Left ventricle myocardium superior (tissue), 1 donor: Measurements from ENCODE around the gene BHMT2. TPM values are rescaled to one million over a fixed set of nuclear protein-coding genes. Genes with fewer than 3 reads are reported as not detected.
A peak's percentile ranks its signal among the peaks of the same experiment; 100 is the strongest.

Experiments used
- ATAC-seq: fragments of 200-7000 bp; cut with Tn5 transposase; one replicate; pipeline ENCODE4 v1.9.1; 2020; ENCODE audit warnings: mild to moderate bottlenecking, moderate library complexity
- DNase-seq: peaks from one replicate; pipeline ENCODE4 v3.0.0-alpha.2; 2020
- intact Hi-C: fragments of 100-400 bp; cut with micrococcal nuclease; formaldehyde crosslinking; loops from one replicate; pipeline ENCODE4 v1.11.0; 2022
- total RNA-seq: library from RNA; stranded (reverse); fragmentation: NEBNext Ultra II Directional; extraction: Animal tissue kit (Norgen Biotek cat#: 25700); gene quantifications from one replicate; pipeline ENCODE4 v1.2.1, GENCODE V29; 2021
- donor health status: DM: no; HTN: yes; CAD: no; lungs with severe emphysema.

Gene BHMT2
- total RNA-seq, 1 donor from 2014 or later = 5.3 TPM

DNA sequence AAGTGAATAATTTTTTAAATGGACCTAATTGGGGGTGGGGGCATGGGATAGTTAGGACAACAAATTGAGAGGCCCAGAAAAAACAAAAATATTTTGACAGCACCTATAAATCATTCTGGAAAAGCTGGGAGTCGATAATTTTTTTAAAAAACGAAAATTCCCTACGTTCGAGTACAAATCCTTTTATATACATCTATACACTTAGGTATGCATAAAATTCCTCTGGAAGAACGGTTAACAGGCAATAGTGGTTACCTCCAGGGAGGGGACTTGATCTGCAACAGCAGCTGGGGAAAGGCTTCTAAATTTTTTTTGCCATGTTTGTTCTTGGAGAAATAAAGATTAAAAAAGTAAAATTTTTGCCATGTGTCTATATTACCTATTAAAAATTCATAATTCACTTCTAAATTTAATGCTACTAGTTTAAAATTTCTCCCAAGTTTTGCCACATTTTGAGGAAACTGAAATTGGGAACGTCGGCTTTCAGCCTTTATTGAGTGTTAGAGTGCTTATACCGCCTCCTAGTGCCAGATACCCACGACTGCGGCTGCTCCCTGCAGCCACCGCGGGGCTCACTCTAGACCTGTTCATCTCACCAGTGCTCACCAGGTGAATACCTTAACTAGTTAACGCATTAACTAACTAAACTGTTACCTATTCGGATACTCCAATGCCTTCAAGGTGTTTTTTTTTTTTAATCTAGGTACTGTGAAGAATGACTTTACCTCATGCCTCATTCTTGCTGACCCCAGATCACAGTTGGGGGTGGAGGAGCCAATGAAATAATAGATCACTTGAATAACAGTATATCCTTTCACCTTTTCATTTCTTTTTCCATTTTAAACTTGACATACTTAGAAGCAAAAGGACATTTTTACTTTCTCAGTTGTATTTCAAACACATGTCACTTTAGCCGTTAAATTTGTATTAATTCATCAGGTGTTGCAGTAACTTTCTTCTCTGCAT lies 40.2 kb downstream of the BHMT2 start:
- intact Hi-C loops = no loop called here
- ATAC-seq = peak; percentile 51
- peak; percentile 47 for DNase-seq

DNA sequence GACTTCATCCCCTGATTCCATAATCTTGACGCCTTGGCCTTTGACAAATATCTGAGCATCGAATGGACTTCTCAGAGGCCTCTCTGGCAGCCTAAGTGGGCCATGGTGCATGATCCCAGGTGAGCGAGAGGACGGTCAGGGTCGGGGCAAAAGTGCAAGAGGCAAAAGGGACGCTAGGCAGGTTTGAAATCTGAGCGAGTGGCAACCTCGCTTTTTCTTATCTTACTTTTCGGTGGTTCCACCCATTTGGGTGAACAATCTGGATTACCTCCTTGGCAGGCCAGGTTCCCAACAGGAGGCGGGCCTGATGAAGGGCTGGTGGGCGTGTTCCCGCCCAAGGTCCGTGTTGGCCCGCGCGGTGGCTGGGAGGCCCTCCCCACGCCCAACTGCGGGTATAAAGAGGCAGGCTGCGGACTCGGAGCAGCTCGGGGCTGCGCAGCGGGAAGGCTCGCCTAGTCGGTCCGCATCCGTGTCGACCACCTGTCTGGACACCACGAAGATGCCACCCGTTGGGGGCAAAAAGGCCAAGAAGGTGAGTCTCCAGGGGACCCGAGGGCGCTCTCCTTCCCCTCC lies 41.9 kb downstream of the BHMT2 start, which contains the start of gene BHMT:
Gene BHMT, plus strand, starts transcription at position 423 of the 573 bp plus-strand sequence. Its CDS starts 77 bp downstream, at position 500.
- no peak for DNase-seq
- intact Hi-C loops = no loop called here
- no peak for ATAC-seq

DNA sequence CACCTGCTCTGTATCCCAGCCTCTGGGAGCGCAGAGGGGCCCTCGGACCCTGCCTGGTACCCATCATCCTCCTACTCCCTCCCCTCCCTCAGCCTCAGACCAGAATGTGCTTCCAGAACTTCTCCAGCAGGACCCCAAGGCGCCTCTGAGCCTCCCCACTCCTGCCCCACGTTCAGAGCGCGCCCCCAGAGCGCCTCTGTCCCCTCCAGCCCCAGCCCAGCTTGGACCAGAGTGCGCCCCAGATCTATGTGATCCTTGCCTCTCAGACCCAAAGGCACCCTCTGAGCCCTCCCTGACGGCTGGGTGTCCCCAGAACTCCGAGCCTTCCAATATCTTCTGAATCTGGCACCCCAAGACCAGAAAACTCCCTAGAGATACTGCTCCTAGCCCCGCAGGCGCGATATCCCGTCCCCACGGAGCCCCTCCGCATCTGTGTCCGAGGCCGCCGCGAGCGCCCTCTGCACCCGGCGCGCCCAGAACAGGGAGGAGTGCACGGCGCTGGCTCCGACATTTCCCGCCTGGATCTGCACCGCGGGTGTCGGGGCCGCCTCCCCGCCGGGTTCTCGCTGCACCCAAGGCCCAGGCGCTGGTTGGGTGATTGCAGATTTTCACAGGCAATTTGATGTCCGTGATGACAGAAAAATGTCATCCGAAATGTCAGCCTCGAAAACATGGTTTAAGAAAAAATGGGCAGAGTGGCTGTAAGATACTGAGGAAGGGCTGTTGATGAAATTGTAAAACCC lies 42.6 kb downstream of the BHMT2 start:
- intact Hi-C loops = no loop called here
- DNase-seq (no peak), ATAC-seq (peak; percentile 47)

DNA sequence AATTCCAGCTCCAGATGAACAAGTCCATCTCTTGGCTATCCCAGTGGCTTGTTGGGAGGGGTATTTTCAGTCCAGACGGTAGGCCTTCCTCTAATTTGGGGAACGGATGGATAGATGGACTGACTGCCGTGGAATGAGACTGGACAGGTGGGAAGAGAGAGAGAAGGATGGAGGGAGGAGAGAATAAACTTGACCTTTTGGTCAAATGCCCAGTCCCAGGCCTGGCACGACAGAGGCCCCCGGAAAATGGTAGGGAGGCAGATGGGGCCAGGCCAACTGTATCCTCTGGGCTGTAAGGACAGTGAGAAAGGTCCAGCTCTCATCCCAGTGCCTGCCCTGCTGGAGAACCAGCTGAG lies 43.1 kb downstream of the BHMT2 start:
- no peak for ATAC-seq
- DNase-seq = no peak
- intact Hi-C loops = no loop called here

DNA sequence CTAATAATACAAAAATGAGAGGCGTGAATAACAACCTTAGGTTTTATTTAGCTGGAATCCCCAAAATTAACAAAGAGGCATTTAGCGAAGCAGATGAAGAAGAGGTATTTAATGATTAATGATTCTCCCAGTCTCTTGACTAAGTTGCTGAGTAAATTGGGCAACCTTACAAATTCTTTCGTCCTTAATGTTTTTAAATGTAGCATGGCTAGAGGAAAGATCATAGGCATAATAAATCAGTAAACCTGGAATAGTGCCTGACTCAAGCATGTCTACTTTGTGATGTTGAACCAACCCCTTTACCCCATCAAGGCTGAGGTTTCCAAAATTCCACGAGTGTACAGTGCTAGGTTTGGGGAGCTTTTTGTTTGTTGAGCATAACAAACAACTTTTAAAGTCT lies 49.9 kb downstream of the BHMT2 start:
- intact Hi-C loops = no loop called here
- DNase-seq = no peak
- ATAC-seq = no peak

DNA sequence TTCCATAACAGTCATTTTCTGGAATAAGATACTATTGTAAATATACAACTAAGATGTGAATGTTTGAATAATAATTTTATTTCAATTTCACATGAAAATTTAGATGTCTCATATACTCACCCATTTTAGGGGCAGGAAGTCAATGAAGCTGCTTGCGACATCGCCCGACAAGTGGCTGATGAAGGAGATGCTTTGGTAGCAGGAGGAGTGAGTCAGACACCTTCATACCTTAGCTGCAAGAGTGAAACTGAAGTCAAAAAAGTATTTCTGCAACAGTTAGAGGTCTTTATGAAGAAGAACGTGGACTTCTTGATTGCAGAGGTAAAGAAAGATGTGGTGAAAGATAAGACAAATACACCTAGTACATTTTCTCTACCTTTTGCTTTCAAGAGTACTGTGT lies 50.7 kb downstream of the BHMT2 start:
- intact Hi-C loops = no loop called here
- no peak for ATAC-seq

DNA sequence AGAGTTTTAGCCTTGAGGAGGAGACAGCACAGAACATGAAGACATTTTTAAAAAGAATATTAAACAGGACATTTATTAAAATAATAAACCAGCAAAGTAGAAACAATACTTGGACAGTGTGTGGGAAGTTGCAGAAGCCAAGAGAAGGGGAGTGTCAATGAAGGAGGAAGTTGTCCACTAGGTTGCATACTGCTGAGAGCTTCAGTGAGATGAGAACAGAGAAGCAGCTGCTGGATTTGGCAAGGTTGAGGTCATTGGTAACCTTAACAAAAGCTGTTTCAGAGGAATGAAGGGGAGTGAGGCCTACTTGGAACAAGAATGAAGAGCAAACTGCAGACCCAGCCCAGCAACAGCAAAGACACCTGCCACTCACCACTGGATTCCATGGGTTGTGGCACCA lies 53.4 kb downstream of the BHMT2 start:
- DNase-seq = no peak
- intact Hi-C loops = no loop called here
- peak; percentile 45 for ATAC-seq

More for the DNA sequence above, 50.7 kb downstream of the BHMT2 start:
- no peak for DNase-seq

DNA sequence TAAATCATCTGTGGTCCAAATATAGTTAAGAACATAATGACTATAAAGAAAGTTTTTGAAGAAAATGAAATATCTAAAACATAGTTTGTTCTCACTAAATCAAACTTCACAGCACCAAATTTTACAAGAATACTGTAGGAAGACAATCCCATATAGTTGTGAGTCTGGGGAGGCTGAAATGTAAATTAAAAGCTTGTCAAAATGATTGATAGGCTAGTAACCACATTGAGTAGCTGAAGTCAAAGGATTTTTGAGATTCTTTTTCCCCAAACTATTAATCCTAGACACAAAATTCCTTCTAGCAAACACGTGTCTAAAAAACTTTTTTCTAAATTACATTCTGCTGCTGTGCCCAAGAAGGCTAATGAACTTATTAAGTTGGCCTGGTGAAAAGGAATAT lies 55.0 kb downstream of the BHMT2 start:
- DNase-seq (no peak), ATAC-seq (no peak)
- intact Hi-C loops = no loop called here

DNA sequence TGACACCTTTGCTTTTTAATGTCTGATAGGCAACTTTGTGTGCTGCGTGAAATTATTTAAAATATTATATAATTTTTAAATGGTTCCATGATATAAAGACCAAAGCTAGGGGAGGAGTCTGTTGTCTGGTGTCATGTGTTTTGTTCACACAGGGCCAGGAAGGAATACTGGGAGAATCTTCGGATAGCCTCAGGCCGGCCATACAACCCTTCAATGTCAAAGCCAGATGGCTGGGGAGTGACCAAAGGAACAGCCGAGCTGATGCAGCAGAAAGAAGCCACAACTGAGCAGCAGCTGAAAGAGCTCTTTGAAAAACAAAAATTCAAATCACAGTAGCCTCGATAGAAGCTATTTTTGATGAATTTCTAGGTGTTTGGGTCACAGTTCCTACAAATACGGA lies 61.2 kb downstream of the BHMT2 start:
- ATAC-seq (no peak), DNase-seq (no peak)
- intact Hi-C loops = loop anchor here (5.0 kb wide), 2 partner anchors 332 to 407 kb away; no protein-coding TSS in a partner anchor

DNA sequence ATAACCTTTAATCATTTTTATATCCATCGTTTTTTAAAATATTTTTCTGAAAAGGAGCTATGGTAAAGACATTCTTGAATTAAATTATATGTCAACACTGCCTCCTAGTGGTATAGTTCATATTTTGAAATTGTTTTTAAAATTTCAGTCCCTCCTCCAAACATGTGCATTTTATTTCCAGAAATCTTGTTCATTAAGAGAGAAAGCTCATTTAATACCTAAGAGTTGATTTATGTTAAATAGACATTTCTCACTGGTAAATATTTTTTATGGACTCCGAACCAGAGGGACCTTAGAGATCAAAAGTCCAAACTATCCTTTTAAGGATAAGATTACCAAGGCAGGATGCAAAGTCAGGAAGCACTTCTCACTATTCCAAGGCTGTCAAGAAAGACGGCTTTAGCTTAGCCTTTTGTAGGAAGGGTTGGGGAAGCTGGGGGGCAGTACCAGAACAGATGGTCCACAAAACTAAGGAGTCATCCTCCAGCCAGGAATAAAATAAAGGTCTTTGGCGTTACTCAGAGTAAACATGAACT lies 63.6 kb downstream of the BHMT2 start:
- ATAC-seq = peak; percentile 63
- intact Hi-C loops = loop anchor here (2.0 to 5.0 kb wide), 3 partner anchors 108 to 404 kb away; no protein-coding TSS in a partner anchor
- DNase-seq = no peak

DNA sequence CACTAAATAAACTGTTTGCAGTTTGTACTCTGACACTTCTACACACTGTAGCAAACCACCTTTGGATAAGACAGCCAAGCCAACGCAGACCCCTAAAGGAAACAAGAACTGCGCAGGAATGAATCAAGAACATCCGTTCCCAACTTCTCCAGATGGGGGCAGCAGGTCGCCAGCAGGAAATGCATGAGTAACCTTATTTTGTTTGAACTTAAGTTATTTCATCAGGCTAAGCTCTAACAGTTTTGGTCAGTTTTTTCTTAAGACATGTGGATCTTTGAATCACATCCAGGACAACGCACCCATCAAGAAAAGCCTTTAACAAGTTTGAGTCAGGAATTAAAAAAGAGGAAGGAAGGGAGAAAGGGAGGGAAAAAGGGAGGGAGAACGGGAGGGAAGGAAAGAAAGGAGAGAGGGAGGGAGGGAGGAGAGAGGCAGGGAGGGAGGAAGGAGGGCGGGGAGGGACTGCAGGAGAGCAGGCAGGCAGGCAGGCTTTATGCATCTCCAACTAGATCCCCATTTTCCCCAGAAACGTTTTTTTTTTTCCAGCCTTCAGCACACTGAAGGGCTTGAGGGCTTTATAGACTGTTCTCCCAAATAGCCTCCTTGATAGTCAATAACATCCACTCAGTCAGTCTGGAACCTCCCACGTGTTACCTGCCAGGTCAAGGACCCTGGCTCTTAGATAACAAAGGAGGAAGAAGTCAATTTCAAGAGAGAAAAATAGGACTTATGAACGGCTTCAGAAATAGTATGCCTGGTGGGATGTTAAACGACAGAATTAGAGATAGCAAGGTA lies 64.3 kb downstream of the BHMT2 start:
- ATAC-seq = peak; percentile 90
- intact Hi-C loops = loop anchor here (2.0 to 5.0 kb wide), 3 partner anchors 109 to 403 kb away; no protein-coding TSS in a partner anchor
- peak; percentile 61 for DNase-seq

DNA sequence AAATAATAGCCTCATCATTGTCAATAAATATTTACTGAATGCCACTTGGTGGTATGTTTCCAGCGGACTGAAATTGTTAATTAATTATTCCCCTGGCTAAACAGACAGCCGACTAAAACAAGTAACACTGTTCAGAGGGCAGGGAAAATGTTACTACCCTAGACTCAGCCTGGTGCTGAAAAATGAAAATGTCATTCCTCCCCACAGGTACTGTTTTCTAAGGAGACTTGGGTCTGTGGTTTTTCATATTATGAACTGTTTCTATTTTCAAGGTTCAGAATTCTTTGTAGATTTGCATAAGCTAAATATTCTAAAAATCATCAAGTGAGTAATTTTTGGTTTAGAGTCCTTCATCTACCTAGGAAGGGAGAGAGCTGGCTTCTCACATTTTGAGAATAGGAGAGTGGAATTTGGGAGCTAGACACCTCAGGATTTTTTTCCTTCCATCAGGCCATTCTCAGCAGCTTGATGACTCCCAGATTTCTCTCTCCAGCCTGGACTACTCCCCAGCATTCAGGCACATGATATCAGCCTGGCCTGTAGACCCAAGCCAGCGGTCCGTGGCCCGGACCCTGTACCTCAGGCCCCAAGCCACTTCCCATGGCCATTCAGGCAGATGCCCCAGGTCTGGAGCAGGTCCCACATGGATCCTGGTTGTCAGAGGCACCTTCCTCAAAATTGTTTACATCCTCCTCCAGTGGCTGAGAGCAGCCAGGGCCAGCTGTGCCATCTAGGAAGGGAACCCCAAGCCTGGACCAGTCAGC lies 66.4 kb downstream of the BHMT2 start:
- intact Hi-C loops = no loop called here
- DNase-seq (no peak), ATAC-seq (no peak)

DNA sequence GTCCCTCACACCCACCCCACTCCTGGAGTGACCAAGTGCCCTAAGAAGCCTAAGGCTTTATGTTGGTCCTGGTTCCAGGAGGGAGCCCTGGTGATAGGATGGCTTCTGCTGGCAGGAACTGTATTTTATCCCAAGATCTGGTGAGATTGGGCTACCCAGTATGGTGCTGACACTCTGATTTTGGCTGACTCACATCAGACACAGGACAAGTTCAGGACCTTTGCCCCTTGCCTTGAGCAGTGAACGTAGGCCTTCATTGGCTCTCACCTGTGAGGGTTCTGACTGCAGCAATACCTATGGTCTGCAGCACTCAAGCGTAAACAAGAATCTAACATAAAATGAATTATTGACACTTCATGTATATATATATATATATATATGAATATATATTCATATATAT lies 67.1 kb downstream of the BHMT2 start:
- DNase-seq (no peak), ATAC-seq (no peak)
- intact Hi-C loops = no loop called here

Other genes starting within 250 kb of the BHMT2 start
- gene ARSB, start 84.5 kb upstream of the BHMT2 start, total RNA-seq = 11.0 TPM
- gene DMGDH, start 93 bp upstream of the BHMT2 start, total RNA-seq = 1.3 TPM
- not detected for gene BHMT, start 42.0 kb downstream of the BHMT2 start, total RNA-seq
- gene JMY, start 166.4 kb downstream of the BHMT2 start, total RNA-seq = 11.7 TPM